GM19463 (cell line): ENCODE measurements around the gene SPAG9.

Experiments
- ATAC-seq: cut with Tn5 transposase; IDR thresholded peaks from one replicate; pipeline ENCODE4 v1.9.1; 2021; ENCODE audit warnings: mild to moderate bottlenecking, moderate library complexity; ENCODE audit not compliant: unreplicated experiment

The SPAG9 gene

DNA sequence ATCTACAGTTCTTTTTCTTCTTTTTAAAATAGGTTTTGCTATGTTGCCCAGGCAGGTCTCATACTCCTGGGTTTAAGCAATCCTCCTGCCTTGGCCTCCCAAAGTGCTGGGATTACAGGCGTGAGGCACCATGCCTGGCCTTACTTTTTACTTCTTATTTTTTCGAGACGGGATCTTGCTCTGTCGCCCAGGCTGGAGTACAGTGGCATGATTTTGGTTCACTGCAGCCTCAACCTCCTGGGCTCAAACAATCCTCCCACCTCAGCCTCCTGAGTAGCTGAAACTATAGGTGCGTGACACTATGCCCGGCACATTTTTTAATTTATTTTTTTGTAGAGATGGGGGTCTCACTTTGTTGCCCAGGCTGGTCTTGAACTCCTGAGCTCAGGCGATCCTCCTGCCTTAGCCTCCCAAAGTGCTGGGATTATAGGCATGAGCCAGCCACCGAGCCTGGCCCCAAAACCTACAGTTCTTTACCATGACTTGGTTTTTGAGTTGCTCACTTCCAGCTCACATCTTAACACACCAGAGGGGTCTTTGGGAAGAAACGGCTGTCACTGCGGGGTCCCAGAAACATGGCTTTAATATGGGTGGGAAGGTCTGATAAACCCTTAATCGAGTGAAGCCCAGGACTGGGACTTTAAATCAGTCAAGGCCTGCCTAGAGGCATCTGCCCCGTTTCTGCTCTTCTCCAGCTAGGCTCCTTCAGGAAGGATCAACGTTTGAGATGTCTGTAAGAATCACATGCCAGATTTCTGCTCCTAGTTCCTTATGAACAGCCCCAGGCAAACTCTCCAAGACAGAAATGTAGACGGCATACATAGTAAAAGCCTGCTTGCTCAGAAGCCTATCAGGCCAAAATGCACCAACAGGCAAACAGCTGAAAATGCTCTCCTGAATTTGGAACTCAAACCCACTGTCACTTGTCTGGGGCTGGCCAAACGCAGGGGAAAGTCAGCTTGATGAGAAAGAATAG is 162.8 kb downstream of the SPAG9 start:
- no peak for ATAC-seq

DNA sequence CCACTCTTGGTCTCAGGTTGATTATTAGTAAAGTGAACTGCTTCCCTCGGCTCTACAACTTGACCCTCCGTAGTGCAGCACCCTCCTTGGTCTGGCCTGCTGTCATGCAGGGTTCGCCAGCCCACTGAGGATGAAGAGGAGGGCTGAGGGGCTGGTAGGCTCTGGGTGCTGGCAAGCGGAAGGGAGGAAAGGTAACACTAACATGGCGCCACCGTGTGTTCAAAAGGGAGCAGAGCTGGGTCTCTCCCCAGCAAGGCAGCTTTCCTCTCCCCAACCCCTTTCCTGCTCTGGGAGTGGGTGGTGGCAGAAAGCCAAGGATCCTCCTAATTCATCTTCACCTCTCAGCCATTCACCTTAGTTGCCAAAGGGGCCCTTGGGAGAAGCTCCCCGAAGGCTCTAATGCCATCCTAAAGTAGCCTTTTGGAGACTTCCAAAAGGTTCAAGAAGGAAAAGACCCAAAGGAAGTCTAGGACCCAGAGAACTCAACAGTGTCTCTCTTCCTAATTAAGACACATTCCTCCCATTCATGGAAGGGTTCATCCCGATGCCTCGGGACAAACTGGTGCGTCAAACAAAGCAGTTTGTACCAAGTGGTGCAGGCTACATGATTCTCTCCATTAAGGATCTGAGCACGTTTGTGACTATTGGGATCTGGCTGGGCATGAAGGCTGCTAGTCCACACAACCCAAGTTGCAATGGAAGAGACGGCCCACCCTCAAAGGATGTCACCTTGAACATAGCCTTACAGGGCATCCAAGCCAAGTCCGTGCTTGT is 163.7 kb downstream of the SPAG9 start:
- no peak for ATAC-seq

GRCh38 chr17:50956409-50956749 is 164.3 kb downstream of the SPAG9 start:
- no peak for ATAC-seq

DNA sequence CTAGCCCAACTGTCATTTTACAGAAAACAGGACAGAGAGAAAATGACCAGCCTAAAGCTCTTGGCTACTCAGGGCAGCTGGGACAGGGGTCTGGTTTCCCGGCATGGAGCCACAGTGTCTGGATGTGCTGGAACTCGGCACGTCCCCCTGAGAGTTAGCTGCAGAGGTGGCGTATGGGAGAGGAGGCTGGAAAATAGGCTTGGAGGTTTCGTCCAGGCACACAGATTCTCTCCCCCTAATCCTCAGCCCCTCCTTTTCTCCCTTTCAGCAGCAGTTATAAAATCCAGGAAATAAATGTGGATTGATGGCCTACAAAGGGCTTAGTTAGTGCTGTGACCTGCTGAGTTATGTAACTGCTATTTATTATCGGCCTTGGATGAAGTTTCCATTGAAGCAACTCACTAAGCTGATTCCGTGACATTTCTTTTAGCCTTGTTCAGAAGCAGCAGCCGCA is 165.0 kb downstream of the SPAG9 start:
- ATAC-seq = no peak

DNA sequence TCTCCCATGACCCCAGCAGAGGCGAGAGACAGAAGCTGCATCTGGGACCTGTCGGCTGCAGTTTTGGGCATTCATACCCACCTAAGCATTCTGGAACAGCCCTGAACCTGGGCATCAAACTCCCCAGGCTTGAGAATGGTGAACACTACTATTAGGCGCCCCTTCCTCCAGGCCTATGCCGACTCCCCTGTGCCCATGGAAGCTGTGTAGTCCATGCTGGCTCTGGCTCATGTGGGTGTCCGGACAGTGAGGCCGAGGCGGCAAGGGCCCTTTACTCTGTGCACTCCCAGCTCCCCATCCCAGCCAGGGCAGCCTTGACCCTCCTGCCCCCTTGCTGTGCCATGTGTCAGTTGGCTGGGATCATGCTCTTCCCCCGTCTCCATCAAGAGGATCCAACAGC is 165.5 kb downstream of the SPAG9 start:
- no peak for ATAC-seq

- no peak for ATAC-seq
These were observed 166.0 kb downstream of the SPAG9 start for GRCh38 chr17:50954641-50955121.

- ATAC-seq = no peak
These were observed 166.7 kb downstream of the SPAG9 start for GRCh38 chr17:50953831-50954601.

- ATAC-seq = no peak
These were observed 167.2 kb downstream of the SPAG9 start for GRCh38 chr17:50953518-50953830.

- ATAC-seq = no peak
These were observed 167.8 kb downstream of the SPAG9 start for GRCh38 chr17:50952889-50953288.

DNA sequence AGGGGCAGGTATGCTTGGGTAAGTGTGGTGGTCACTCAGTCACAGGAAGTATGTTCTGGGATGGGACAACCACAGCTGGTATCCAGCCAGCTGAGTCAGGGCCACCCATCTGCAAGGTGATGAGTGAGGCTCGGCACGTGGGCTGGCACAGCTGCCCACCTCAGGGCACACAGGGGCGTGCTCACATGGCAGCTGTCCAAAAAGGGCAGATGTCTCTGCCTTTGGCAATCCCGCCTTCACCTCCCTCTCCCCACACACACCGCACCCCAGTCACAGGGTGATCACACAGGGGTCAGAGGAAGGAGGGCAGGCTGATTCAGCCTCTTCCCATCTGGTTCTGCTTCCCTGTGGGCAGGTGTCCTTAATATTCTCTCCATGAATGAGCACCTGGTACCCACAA is 168.7 kb downstream of the SPAG9 start:
- no peak for ATAC-seq

DNA sequence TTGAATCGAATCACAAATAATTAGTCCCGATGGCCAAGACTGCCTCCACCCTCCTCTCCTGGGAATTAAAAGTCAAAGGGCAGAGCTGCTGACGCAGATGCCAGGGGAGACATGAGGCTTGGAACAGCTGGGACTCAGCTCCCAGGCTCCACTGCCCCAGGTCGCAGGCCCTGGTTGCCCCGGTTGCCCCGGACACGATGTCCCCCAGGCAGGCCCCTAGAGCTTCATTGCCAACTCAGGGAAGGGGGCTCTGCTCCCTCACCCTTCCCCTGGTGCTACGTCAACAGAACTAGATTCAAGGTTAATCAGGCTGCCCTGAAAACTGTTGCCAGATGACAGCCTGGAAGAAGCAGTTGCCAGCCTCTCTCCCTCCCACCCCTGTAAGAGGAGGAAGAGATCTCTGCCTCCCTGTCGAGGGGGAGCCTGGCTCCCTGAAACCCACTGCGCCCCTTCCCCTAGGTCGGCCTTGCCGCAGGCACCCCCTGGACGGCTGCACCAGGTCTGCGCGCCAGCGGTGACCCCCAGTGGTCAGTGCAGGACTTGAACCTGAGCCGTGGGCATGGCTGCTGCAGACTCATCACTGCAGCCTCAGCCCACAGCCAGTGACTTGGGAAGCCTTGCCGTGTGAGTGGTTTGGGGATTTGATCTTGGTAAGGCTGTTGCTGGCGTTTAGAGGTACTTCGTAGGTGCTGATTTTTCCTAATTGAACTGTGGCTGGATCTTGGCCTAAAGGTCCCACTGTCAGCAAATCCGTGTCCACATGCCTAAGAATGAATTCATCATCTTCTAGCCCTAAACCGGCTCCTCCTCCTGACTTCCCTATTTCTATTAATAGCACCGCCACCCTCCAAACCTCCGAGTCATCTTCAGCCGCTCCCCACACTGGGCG is 170.4 kb downstream of the SPAG9 start:
- no peak for ATAC-seq

- no peak for ATAC-seq
These were observed 171.3 kb downstream of the SPAG9 start for GRCh38 chr17:50949128-50949988.

GRCh38 chr17:50948711-50949110 is 172.0 kb downstream of the SPAG9 start:
- no peak for ATAC-seq

- no peak for ATAC-seq
These were observed 172.7 kb downstream of the SPAG9 start for GRCh38 chr17:50947782-50948543.

GRCh38 chr17:50946891-50947781 is 173.5 kb downstream of the SPAG9 start:
- ATAC-seq = no peak

DNA sequence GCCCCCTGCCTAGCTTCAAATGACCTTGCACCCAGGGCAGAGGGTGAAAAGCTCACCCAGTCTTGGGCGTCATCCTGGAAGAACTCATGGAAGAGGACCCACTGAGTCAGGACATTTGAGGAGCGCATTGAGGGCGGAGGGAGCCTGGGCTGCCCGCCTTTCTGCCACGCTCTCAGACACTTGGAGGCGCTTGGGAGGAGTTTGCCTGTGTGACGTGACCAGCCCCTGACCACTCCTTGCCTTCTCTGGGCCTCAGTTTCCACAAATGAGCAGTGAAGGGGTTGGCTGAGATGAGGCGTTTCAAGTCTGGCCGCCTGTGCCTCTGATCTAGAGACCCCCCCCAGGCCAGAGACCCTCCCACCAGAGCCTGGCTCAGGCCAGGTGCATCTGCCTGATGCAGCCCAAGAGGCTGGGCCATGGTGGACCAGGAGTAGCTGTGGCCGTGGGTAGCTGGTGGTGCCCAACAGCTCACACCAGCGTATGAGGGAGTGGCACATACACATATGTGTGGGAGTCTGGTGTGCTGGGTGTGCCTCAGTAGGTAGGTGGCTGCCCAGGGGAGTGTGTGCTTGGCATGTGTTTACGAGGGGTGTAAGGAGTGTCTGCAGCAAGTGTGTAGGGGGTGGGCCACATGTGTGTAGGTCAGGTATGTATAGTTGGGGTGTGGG is 174.3 kb downstream of the SPAG9 start:
- no peak for ATAC-seq

- no peak for ATAC-seq
These were observed 174.9 kb downstream of the SPAG9 start for GRCh38 chr17:50945779-50946222.
